RWPE2 (cell line): ENCODE data around the gene TIRAP.
A peak's percentile ranks its signal among the peaks of the same experiment; 100 is the strongest.
"Not testable (repeated sequence)": the region's sequence is repeated elsewhere in the genome, so short reads cannot be mapped to it uniquely, and the experiment has no call there.

Experiments
- ATAC-seq: fragments of 200-7000 bp; cut with Tn5 transposase; 3 replicates; pipeline ENCODE4 v1.9.1; 2021; ENCODE audit warnings: low read depth
- DNase-seq: peaks from one replicate; pipeline ENCODE4 v3.0.0-alpha.2; 2020; ENCODE audit warnings: low spot score
- H3K27ac ChIP-seq: fragments of 450-650 bp; 2 replicates; pipeline ENCODE4 v1.5.1; 2017; ENCODE audit warnings: mild to moderate bottlenecking; ENCODE audit not compliant: poor library complexity, severe bottlenecking
- H3K27me3 ChIP-seq: fragments of 250-450 bp; sonication (Bioruptor Pico); 2 replicates; pipeline ENCODE4 v1.5.1; 2021; ENCODE audit warnings: mild to moderate bottlenecking, moderate library complexity; ENCODE audit not compliant: insufficient read depth, poor library complexity, severe bottlenecking
- H3K36me3 ChIP-seq: fragments of 250-450 bp; sonication (Bioruptor Pico); 2 replicates; pipeline ENCODE4 v1.5.1; 2020; ENCODE audit warnings: low read depth, mild to moderate bottlenecking, moderate library complexity
- H3K4me1 ChIP-seq: fragments of 250-450 bp; sonication (Bioruptor Pico); 2 replicates; pipeline ENCODE4 v1.5.1; 2021; ENCODE audit warnings: mild to moderate bottlenecking, moderate library complexity; ENCODE audit not compliant: insufficient read depth, poor library complexity, severe bottlenecking
- H3K4me3 ChIP-seq: fragments of 250-450 bp; sonication (Bioruptor Pico); 2 replicates; pipeline ENCODE4 v1.5.1; 2021; ENCODE audit warnings: mild to moderate bottlenecking, moderate library complexity; ENCODE audit not compliant: severe bottlenecking
- H3K9me3 ChIP-seq: fragments of 250-450 bp; sonication (Bioruptor Pico); 2 replicates; pipeline ENCODE4 v1.5.1; 2021; ENCODE audit warnings: mild to moderate bottlenecking, moderate library complexity; ENCODE audit not compliant: severe bottlenecking
- TF ChIP-seq, protein P1 (sequence below): fragments of 450-650 bp; IDR thresholded peaks from one replicate; pipeline ENCODE4 v1.5.1; 2017; ENCODE audit warnings: mild to moderate bottlenecking, moderate library complexity; ENCODE audit not compliant: poor library complexity, severe bottlenecking

TIRAP gene, protein sequence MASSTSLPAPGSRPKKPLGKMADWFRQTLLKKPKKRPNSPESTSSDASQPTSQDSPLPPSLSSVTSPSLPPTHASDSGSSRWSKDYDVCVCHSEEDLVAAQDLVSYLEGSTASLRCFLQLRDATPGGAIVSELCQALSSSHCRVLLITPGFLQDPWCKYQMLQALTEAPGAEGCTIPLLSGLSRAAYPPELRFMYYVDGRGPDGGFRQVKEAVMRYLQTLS

DNA sequence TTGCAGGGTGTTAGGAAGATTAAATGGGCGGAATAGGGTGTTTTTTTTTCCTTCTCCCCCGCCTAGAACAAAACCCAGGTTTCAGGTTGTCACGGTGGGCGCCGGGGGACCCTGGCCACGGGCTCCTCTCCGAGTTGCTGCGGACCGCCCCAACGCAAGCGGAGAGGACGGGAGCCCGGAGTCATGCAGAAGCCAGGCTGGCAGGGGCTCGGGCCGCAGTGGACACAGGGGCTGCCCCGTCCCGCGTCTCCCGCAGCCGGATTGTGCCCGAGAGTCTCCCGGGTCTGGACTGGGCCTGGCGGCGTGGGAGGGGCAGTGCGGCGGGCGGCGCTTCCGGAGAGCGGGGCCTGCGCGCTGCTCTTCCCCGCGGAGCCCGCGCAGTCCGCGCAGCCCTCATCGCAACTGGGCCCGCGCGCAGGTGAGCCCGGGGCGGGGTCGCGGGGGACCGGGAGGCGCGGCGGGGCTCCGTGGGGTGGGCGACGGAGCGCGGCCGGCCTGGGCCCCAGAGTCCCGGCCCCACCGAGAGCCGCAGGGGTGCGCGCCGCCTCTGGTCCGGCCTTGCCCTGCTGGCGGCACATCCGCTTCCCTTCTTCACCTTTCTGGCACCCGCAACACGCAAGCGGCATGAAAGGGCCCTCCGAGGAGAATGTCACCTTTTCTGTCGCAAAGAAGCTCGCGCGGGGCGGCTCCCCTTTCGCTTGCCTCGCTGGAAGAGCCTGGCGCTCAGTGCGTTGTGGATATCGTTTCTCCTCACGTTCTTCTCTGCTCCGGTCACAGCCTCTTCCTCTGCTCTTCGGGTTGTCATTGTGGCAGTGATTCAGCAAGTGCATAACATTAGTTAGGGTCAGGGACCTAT is at the start of gene TIRAP:
TSS of gene TIRAP (plus strand) at position 358 of the 856 bp plus-strand sequence. CDS start 7,802 bp downstream, outside the sequence.
- Histone ChIP-seq H3K27ac (peak within 1 kb of the TSS; percentile 48), H3K36me3 (no peaks in the 10 kb centered on the region), H3K4me3 (peak within 1 kb of the TSS; percentile 44), H3K27me3 (no peaks in the 10 kb centered on the region), H3K4me1 (peaks cover 4% of the 10 kb centered on the region), H3K9me3 (no peaks in the 10 kb centered on the region)
- DNase-seq (no peak), ATAC-seq (peak; percentile 76)
- TF ChIP-seq, protein P1, sequence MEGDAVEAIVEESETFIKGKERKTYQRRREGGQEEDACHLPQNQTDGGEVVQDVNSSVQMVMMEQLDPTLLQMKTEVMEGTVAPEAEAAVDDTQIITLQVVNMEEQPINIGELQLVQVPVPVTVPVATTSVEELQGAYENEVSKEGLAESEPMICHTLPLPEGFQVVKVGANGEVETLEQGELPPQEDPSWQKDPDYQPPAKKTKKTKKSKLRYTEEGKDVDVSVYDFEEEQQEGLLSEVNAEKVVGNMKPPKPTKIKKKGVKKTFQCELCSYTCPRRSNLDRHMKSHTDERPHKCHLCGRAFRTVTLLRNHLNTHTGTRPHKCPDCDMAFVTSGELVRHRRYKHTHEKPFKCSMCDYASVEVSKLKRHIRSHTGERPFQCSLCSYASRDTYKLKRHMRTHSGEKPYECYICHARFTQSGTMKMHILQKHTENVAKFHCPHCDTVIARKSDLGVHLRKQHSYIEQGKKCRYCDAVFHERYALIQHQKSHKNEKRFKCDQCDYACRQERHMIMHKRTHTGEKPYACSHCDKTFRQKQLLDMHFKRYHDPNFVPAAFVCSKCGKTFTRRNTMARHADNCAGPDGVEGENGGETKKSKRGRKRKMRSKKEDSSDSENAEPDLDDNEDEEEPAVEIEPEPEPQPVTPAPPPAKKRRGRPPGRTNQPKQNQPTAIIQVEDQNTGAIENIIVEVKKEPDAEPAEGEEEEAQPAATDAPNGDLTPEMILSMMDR: peak; percentile 7

DNA sequence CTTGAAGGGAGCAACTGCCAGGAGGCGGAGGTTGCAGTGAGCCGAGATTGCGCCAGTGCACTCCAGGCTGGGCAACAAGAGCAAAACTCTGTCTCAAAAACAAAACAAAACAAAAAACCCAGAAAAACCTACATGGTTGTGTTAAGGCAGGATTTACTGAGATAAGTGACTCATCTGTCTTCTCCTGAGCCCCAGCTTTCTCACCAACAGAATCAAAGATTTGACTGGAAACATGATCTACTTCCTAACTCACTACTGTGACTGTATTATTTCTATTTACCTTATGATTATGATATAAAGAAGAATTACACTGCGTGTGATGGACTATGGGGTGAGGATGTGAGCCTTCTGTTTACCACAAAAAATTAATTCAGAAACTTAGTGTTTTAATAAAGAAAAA is 49.5 kb upstream of the TIRAP start:
- ATAC-seq: no peak
- H3K9me3 ChIP-seq: no peaks in the 10 kb centered on the region
- H3K4me3 ChIP-seq: no peak overlapping the region
- no peaks in the 10 kb centered on the region for H3K27me3 ChIP-seq
- no peaks in the 10 kb centered on the region for H3K4me1 ChIP-seq
- TF ChIP-seq, protein P1: no peak
- H3K27ac ChIP-seq: no peak overlapping the region
- DNase-seq: no peak
- peaks cover 19% of the 10 kb centered on the region; the same call in 1 of the 2 replicates for H3K36me3 ChIP-seq

DNA sequence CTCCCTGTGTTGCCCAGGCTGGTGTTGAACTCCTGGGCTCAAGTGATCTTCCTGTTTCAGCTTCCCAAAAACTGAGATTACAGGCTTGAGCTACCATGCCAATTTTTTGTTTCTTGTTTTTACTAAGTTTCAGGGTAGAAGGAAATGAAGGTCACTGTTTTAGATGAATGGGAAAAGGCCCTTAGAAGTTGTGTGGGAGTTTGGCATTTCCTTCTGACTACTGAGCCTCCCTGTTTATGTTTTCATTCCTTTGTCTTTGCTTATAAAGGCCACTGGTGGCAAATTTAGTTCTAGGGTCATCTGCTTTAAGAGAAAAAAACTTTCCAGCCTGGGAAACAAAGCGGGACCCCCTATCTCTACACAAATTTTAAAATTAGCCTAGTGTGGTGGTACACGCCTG is 36.3 kb upstream of the TIRAP start:
- TF ChIP-seq, protein P1: no peak
- Histone ChIP-seq H3K4me3 (no peak overlapping the region), H3K27ac (no peak overlapping the region), H3K27me3 (no peaks in the 10 kb centered on the region), H3K4me1 (no peaks in the 10 kb centered on the region), H3K9me3 (no peaks in the 10 kb centered on the region), H3K36me3 (peaks cover 10% of the 10 kb centered on the region)
- DNase-seq (no peak), ATAC-seq (no peak)

DNA sequence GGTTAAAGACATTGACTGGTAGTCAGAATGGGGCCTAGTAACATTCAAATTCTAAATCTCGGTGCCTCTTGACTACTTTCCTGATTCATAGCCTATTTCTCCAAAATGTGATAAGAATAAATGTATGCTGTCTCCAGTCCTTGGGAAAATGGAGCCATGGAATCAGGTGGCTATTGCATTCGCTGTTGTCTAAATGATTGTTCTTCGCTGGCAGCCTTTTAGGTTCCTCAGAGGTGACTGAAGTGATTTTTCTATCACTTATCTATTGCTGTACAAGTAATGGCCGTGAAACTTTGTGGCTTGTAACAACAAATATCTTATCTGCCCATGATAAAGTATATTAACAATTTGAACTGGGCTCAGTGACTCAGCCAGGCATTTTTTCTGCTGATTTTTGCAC is 29.6 kb upstream of the TIRAP start:
- Histone ChIP-seq H3K9me3 (no peaks in the 10 kb centered on the region), H3K27ac (no peak overlapping the region), H3K4me1 (no peaks in the 10 kb centered on the region), H3K27me3 (no peaks in the 10 kb centered on the region), H3K4me3 (no peak overlapping the region), H3K36me3 (peaks cover 34% of the 10 kb centered on the region)
- no peak for ATAC-seq
- no peak for DNase-seq
- TF ChIP-seq, protein P1: no peak

DNA sequence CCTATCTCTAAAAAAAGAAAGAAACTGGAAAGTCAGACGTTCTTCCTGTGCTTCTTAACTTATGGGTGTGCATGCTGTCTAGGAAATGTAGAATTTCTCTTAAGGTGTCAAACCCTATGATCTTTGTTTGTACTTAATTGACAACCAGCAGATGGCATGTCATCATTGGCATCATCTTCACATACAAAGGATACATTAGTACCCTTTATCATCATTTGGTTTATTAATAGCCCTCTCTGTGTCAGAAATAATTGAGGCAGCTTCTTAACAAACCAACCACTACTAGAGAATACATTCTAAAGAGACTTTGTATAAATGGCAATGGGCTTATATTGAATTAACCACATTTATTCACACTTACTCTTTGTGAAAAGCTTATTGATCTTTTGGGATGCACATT is 28.1 kb upstream of the TIRAP start:
- no peak for DNase-seq
- H3K36me3 ChIP-seq: peaks cover 39% of the 10 kb centered on the region

DNA sequence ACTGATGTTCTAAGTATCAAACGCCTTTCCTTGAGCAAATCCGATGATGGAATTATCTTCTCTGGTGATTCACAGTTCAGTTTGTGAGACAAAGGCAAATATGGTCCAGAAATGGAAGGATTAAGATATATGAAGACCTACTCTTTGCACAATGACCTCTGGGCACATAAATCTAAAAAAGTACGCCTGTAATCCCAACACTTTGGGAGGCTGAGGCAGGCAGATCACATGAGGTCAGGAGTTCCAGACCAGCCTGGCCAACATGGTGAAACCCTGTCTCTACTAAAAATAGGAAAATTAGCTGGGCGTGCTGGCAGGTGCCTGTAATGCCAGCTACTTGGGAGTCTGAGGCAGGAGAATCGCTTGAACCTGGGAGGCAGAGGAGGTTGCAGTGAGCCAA is 27.4 kb upstream of the TIRAP start:
- H3K4me3 ChIP-seq, H3K9me3 ChIP-seq, H3K4me1 ChIP-seq, H3K27ac ChIP-seq, H3K27me3 ChIP-seq, DNase-seq, ATAC-seq: not testable (repeated sequence)
- H3K36me3 ChIP-seq: peaks cover 43% of the 10 kb centered on the region

More for the DNA sequence above, 28.1 kb upstream of the TIRAP start:
- Histone ChIP-seq H3K27ac (no peak overlapping the region), H3K27me3 (no peaks in the 10 kb centered on the region), H3K9me3 (no peaks in the 10 kb centered on the region), H3K4me3 (no peak overlapping the region), H3K4me1 (no peaks in the 10 kb centered on the region)
- TF ChIP-seq, protein P1: no peak
- no peak for ATAC-seq
